HL-60/S4 treated with retinoic acid at 250 ng/mL for 4 days and 3 days (cell line): ENCODE measurements around the gene CDPF1.

Source experiments
- in situ Hi-C: fragments of 300-500 bp; cut with MboI; formaldehyde crosslinking; loops from 2 replicates; pipeline ENCODE4 v1.7.0; 2022; ENCODE audit warnings: low sequenced_read_pairs

The CDPF1 gene

GRCh38 chr22:46259374-46259773 is 9.3 kb upstream of the CDPF1 start:
- in situ Hi-C loops: no loop called here

GRCh38 chr22:46256358-46256958 is 6.4 kb upstream of the CDPF1 start:
- in situ Hi-C loops: no loop called here

- in situ Hi-C loops: no loop called here
Measured at GRCh38 chr22:46251816-46252380, 1.8 kb upstream of the CDPF1 start.

GRCh38 chr22:46251266-46251665 is 1.2 kb upstream of the CDPF1 start:
- in situ Hi-C loops: no loop called here

- in situ Hi-C loops: no loop called here
Measured at GRCh38 chr22:46250783-46251125, 661 bp upstream of the CDPF1 start.

- in situ Hi-C loops: no loop called here
Measured at GRCh38 chr22:46247443-46247975, 2.6 kb downstream of the CDPF1 start.

- in situ Hi-C loops: no loop called here
Measured at GRCh38 chr22:46246178-46246577, 3.9 kb downstream of the CDPF1 start.

- in situ Hi-C loops: no loop called here
Measured at GRCh38 chr22:46245511-46245910, 4.6 kb downstream of the CDPF1 start.

GRCh38 chr22:46244771-46245170 is 5.3 kb downstream of the CDPF1 start:
- in situ Hi-C loops: no loop called here

GRCh38 chr22:46242076-46242475 is 8.0 kb downstream of the CDPF1 start:
- in situ Hi-C loops: no loop called here

- in situ Hi-C loops: no loop called here
Measured at GRCh38 chr22:46241396-46242007, 8.6 kb downstream of the CDPF1 start.

GRCh38 chr22:46240907-46241306 is 9.2 kb downstream of the CDPF1 start:
- in situ Hi-C loops: no loop called here

- in situ Hi-C loops: no loop called here
Measured at GRCh38 chr22:46240506-46240905, 9.6 kb downstream of the CDPF1 start.

GRCh38 chr22:46240073-46240472 is 10.0 kb downstream of the CDPF1 start:
- in situ Hi-C loops: no loop called here

GRCh38 chr22:46239261-46240048 is 10.6 kb downstream of the CDPF1 start:
- in situ Hi-C loops: no loop called here

GRCh38 chr22:46238541-46238940 is 11.6 kb downstream of the CDPF1 start:
- in situ Hi-C loops: no loop called here

- in situ Hi-C loops: no loop called here
Measured at GRCh38 chr22:46237453-46238124, 12.5 kb downstream of the CDPF1 start.

- in situ Hi-C loops: no loop called here
Measured at GRCh38 chr22:46234969-46235368, 15.1 kb downstream of the CDPF1 start.

- in situ Hi-C loops: no loop called here
Measured at GRCh38 chr22:46233231-46233630, 16.9 kb downstream of the CDPF1 start.

GRCh38 chr22:46230262-46230901 is 19.7 kb downstream of the CDPF1 start:
- in situ Hi-C loops: no loop called here

- in situ Hi-C loops: no loop called here
Measured at GRCh38 chr22:46229701-46230100, 20.4 kb downstream of the CDPF1 start.
